H9 (cell line): ENCODE results near the gene MBD5. TPM values are rescaled to one million over a fixed set of nuclear protein-coding genes. Genes with fewer than 3 reads are reported as not detected.

Experiments
- DNase-seq: peaks from one replicate; pipeline ENCODE4 v3.0.0-alpha.2; 2017
- H2AFZ ChIP-seq: one replicate; pipeline ENCODE4 v1.6.1; 2013; ENCODE audit warnings: mild to moderate bottlenecking, low read length, control low read depth, moderate library complexity
- H2AK5ac ChIP-seq: 2 replicates; pipeline ENCODE4 v1.6.1; 2013; ENCODE audit warnings: low read length, control low read depth, mixed read lengths; ENCODE audit not compliant: insufficient read length
- H2BK120ac ChIP-seq: one replicate; pipeline ENCODE4 v1.6.1; 2013; ENCODE audit warnings: low read depth, mild to moderate bottlenecking, low read length, control low read depth, inconsistent platforms; ENCODE audit not compliant: poor library complexity, severe bottlenecking
- H2BK12ac ChIP-seq: 2 replicates; pipeline ENCODE4 v1.6.1; 2013; ENCODE audit warnings: low read length, control low read depth, mixed read lengths, low read depth; ENCODE audit not compliant: insufficient read length
- H2BK15ac ChIP-seq: 2 replicates; pipeline ENCODE4 v1.6.1; 2013; ENCODE audit warnings: low read depth, low read length, control low read depth
- H2BK20ac ChIP-seq: one replicate; pipeline ENCODE4 v1.6.1; 2013; ENCODE audit warnings: low read depth, mild to moderate bottlenecking, low read length, control low read depth, inconsistent platforms; ENCODE audit not compliant: poor library complexity, severe bottlenecking
- H2BK5ac ChIP-seq: 2 replicates; pipeline ENCODE4 v1.6.1; 2013; ENCODE audit warnings: low read length, control low read depth, mixed read lengths; ENCODE audit not compliant: insufficient read length
- H3K14ac ChIP-seq: 2 replicates; pipeline ENCODE4 v1.6.1; 2013; ENCODE audit warnings: low read length, control low read depth; ENCODE audit not compliant: insufficient read depth
- H3K18ac ChIP-seq: 2 replicates; pipeline ENCODE4 v1.6.1; 2013; ENCODE audit warnings: low read depth, mild to moderate bottlenecking, mixed read lengths, low read length, control low read depth; ENCODE audit not compliant: insufficient read length
- H3K23ac ChIP-seq: 2 replicates; pipeline ENCODE4 v1.6.1; 2013; ENCODE audit warnings: low read length, control low read depth, mixed read lengths, low read depth; ENCODE audit not compliant: insufficient read length
- H3K23me2 ChIP-seq: 2 replicates; pipeline ENCODE4 v1.6.1; 2013; ENCODE audit warnings: low read depth, mild to moderate bottlenecking, mixed read lengths, low read length, control low read depth; ENCODE audit not compliant: insufficient read length, poor library complexity, severe bottlenecking
- H3K27ac ChIP-seq: 2 replicates; pipeline ENCODE4 v1.5.1; 2013; ENCODE audit warnings: low read length, control low read depth, mixed read lengths, low read depth; ENCODE audit not compliant: insufficient read length
- H3K27me3 ChIP-seq: 2 replicates; pipeline ENCODE4 v1.6.1; 2013; ENCODE audit warnings: low read length, control low read depth, inconsistent platforms; ENCODE audit not compliant: insufficient read depth
- H3K4ac ChIP-seq: 2 replicates; pipeline ENCODE4 v1.6.1; 2013; ENCODE audit warnings: low read depth, mild to moderate bottlenecking, control low read depth, inconsistent platforms, low read length, moderate library complexity
- H3K4me1 ChIP-seq: 2 replicates; pipeline ENCODE4 v1.6.1; 2013; ENCODE audit warnings: low read length, control low read depth, inconsistent platforms; ENCODE audit not compliant: insufficient read depth
- H3K4me2 ChIP-seq: 2 replicates; pipeline ENCODE4 v1.6.1; 2013; ENCODE audit warnings: low read length, control low read depth, mixed read lengths; ENCODE audit not compliant: insufficient read length, insufficient read depth
- H3K56ac ChIP-seq: 2 replicates; pipeline ENCODE4 v1.6.1; 2013; ENCODE audit warnings: low read depth, mild to moderate bottlenecking, mixed read lengths, low read length, control low read depth; ENCODE audit not compliant: insufficient read length
- H3K79me1 ChIP-seq: 2 replicates; pipeline ENCODE4 v1.6.1; 2013; ENCODE audit warnings: low read depth, mild to moderate bottlenecking, moderate library complexity, low read length, control low read depth, inconsistent platforms; ENCODE audit not compliant: insufficient read depth, poor library complexity, severe bottlenecking
- H3K79me2 ChIP-seq: 2 replicates; pipeline ENCODE4 v1.6.1; 2013; ENCODE audit warnings: low read length, control low read depth, inconsistent platforms; ENCODE audit not compliant: insufficient read depth
- H3K9ac ChIP-seq: 2 replicates; pipeline ENCODE4 v1.6.1; 2013; ENCODE audit warnings: low read length, control low read depth, mixed read lengths; ENCODE audit not compliant: insufficient read length; ENCODE audit errors: extremely low read depth
- H3K9me3 ChIP-seq: one replicate; pipeline ENCODE4 v1.6.1; 2013; ENCODE audit warnings: low read depth, low read length, inconsistent platforms; ENCODE audit not compliant: control insufficient read depth
- H3T11ph ChIP-seq: one replicate; pipeline ENCODE4 v1.6.1; 2013; ENCODE audit warnings: mild to moderate bottlenecking, low read length, control low read depth, inconsistent platforms
- H4K20me1 ChIP-seq: one replicate; pipeline ENCODE4 v1.6.1; 2013; ENCODE audit not compliant: control insufficient read depth, insufficient read length, insufficient read depth
- H4K5ac ChIP-seq: 2 replicates; pipeline ENCODE4 v1.6.1; 2013; ENCODE audit warnings: low read depth, mild to moderate bottlenecking, mixed read lengths, low read length, control low read depth; ENCODE audit not compliant: insufficient read length
- H4K8ac ChIP-seq: replicated peaks from 2 replicates; pipeline ENCODE4 v1.6.1; 2013; ENCODE audit warnings: low read length, control low read depth, mixed read lengths, low read depth; ENCODE audit not compliant: insufficient read length
- H4K91ac ChIP-seq: 2 replicates; pipeline ENCODE4 v1.6.1; 2013; ENCODE audit warnings: low read depth, mild to moderate bottlenecking, moderate library complexity, mixed read lengths, low read length, control low read depth; ENCODE audit not compliant: insufficient read length
- H3K27ac Mint-ChIP-seq, 3 experiments: 2 replicates in 2 of 3; 3 replicates in 1 of 3; pipeline ENCODE4 v1.8.0; 2020 to 2021; ENCODE audit warnings: mixed read lengths in 3 of 3, mild to moderate bottlenecking in 1 of 3, moderate library complexity in 1 of 3
- H3K27me3 Mint-ChIP-seq: 2 replicates; pipeline ENCODE4 v1.8.0; 2021; ENCODE audit warnings: low read depth, mild to moderate bottlenecking, moderate library complexity, mixed read lengths
- H3K36me3 Mint-ChIP-seq, 3 experiments: 2 replicates in 2 of 3; 3 replicates in 1 of 3; pipeline ENCODE4 v1.8.0; 2020 to 2021; ENCODE audit warnings: low read depth in 3 of 3, mixed read lengths in 3 of 3; ENCODE audit not compliant: insufficient read depth in 1 of 3
- H3K4me1 Mint-ChIP-seq, 2 experiments: 2 replicates each; pipeline ENCODE4 v1.8.0; 2020; ENCODE audit warnings: mixed read lengths in 2 of 2
- H3K4me3 Mint-ChIP-seq, 2 experiments: 2 replicates in 1 of 2; 3 replicates in 1 of 2; pipeline ENCODE4 v1.8.0; 2020 to 2021; ENCODE audit warnings: mild to moderate bottlenecking in 2 of 2, mixed read lengths in 2 of 2, moderate library complexity in 1 of 2
- H3K9me3 Mint-ChIP-seq, 2 experiments: 2 replicates in 1 of 2; 3 replicates in 1 of 2; pipeline ENCODE4 v1.8.0; 2020; ENCODE audit warnings: mild to moderate bottlenecking in 2 of 2, mixed read lengths in 2 of 2, moderate library complexity in 1 of 2
- CTCF ChIP-seq: fragments of 200-600 bp; sonication (generic); conservative IDR thresholded peaks from 3 replicates; pipeline ENCODE4 v1.8.0; 2021; ENCODE audit warnings: antibody characterized with exemption, mild to moderate bottlenecking
- WGBS: extraction: QIAGEN DNeasy Blood & Tissue Kit; methylation state at CpG from one replicate; pipeline ENCODE4 v1.1.7; 2013; ENCODE audit warnings: missing lambda C conversion rate, low lambda C conversion rate, mixed read lengths; ENCODE audit not compliant: insufficient read length; ENCODE audit errors: extremely low coverage; 5-methylcytosine and 5-hydroxymethylcytosine counted together
- total RNA-seq: library from RNA; stranded (reverse); gene quantifications from 2 replicates; pipeline ENCODE4 v1.2.1, GENCODE V29; 2021

Gene MBD5
- total RNA-seq, 1 experiment from 2014 or later: 23.1 TPM

- Mint-ChIP-seq H3K27ac (no peak overlapping the region), H3K9me3 (no peaks in the 10 kb centered on the region), H3K27me3 (no peaks in the 10 kb centered on the region), H3K36me3 (peaks cover 0 to 5% (median 4%) of the 10 kb centered on the region in 3 experiments; a peak in 4 of 7 replicates), H3K4me1 (peaks cover 0 to 10% of the 10 kb centered on the region in 2 experiments; a peak in 2 of 4 replicates), H3K4me3 (no peak overlapping the region)
- H3K14ac ChIP-seq: no peak overlapping the region
- H3K23me2 ChIP-seq: no peaks in the 10 kb centered on the region
- H4K20me1 ChIP-seq: no peaks in the 10 kb centered on the region
- H3K9ac ChIP-seq: no peak overlapping the region
- H3T11ph ChIP-seq: no peak overlapping the region
- H4K91ac ChIP-seq: no peak overlapping the region
- H3K27ac ChIP-seq: no peak overlapping the region
- H3K4me1 ChIP-seq: no peaks in the 10 kb centered on the region
- TF ChIP-seq CTCF: no peak
- no peak overlapping the region for H2BK15ac ChIP-seq
- no peaks in the 10 kb centered on the region for H3K79me2 ChIP-seq
- H3K79me1 ChIP-seq: peaks cover 3% of the 10 kb centered on the region
- no peak overlapping the region for H2BK120ac ChIP-seq
- no peak overlapping the region for H2AK5ac ChIP-seq
- WGBS: no CpG with 5 or more reads among the region's 1 CpG
- H2BK5ac ChIP-seq: no peak overlapping the region
- H3K56ac ChIP-seq: no peak overlapping the region
- no peak overlapping the region for H3K18ac ChIP-seq
- no peak overlapping the region for H4K8ac ChIP-seq
- no peak overlapping the region for H2BK20ac ChIP-seq
- no peak overlapping the region for H3K4me2 ChIP-seq
- H3K27me3 ChIP-seq: no peaks in the 10 kb centered on the region
- no peak overlapping the region for H2AFZ ChIP-seq
- H3K9me3 ChIP-seq: no peaks in the 10 kb centered on the region
- DNase-seq: no peak
- H3K4ac ChIP-seq: no peak overlapping the region
- H3K23ac ChIP-seq: no peak overlapping the region
- no peak overlapping the region for H2BK12ac ChIP-seq
- H4K5ac ChIP-seq: no peak overlapping the region
These were observed 18.9 kb downstream of the MBD5 start for GRCh38 chr2:148039783-148040182.
